Fibroblast of skin of back (primary cell): Measurements from ENCODE around the gene TBXAS1.
"Not testable (repeated sequence)": the region's sequence is repeated elsewhere in the genome, so short reads cannot be mapped to it uniquely, and the experiment has no call there.

Experiments used
- DNase-seq: peaks from one replicate; pipeline ENCODE4 v3.0.0-alpha.2; 2013

TBXAS1 gene

GRCh38 chr7:139893461-139893860 lies 64.4 kb downstream of the TBXAS1 start:
- no peak for DNase-seq

GRCh38 chr7:139893999-139894398 lies 64.9 kb downstream of the TBXAS1 start:
- no peak for DNase-seq

GRCh38 chr7:139895141-139895829 lies 66.2 kb downstream of the TBXAS1 start:
- no peak for DNase-seq

- DNase-seq, result no peak
These were observed 67.2 kb downstream of the TBXAS1 start for GRCh38 chr7:139896288-139896687.

- DNase-seq, result no peak
These were observed 67.8 kb downstream of the TBXAS1 start for GRCh38 chr7:139896831-139897230.

GRCh38 chr7:139897422-139898090 lies 68.5 kb downstream of the TBXAS1 start:
- DNase-seq, result no peak

GRCh38 chr7:139898483-139898882 lies 69.4 kb downstream of the TBXAS1 start:
- DNase-seq, result no peak

GRCh38 chr7:139899328-139899955 lies 70.4 kb downstream of the TBXAS1 start:
- DNase-seq, result no peak

- DNase-seq, result no peak
These were observed 71.3 kb downstream of the TBXAS1 start for GRCh38 chr7:139900326-139900725.

GRCh38 chr7:139901056-139901795 lies 72.2 kb downstream of the TBXAS1 start:
- no peak for DNase-seq

GRCh38 chr7:139901901-139902300 lies 72.8 kb downstream of the TBXAS1 start:
- DNase-seq, result no peak

GRCh38 chr7:139902436-139903102 lies 73.5 kb downstream of the TBXAS1 start:
- DNase-seq, result no peak

GRCh38 chr7:139903103-139903477 lies 74.0 kb downstream of the TBXAS1 start:
- DNase-seq, result not testable (repeated sequence)

GRCh38 chr7:139906879-139907278 lies 77.8 kb downstream of the TBXAS1 start:
- no peak for DNase-seq

- no peak for DNase-seq
These were observed 79.7 kb downstream of the TBXAS1 start for GRCh38 chr7:139908792-139909191.

GRCh38 chr7:139909379-139910050 lies 80.5 kb downstream of the TBXAS1 start:
- peak; percentile 77 for DNase-seq

- DNase-seq, result no peak
These were observed 84.2 kb downstream of the TBXAS1 start for GRCh38 chr7:139913021-139913844.

GRCh38 chr7:139913845-139914135 lies 84.7 kb downstream of the TBXAS1 start:
- DNase-seq, result no peak

GRCh38 chr7:139914306-139915267 lies 85.5 kb downstream of the TBXAS1 start:
- DNase-seq, result peak; percentile 60

GRCh38 chr7:139915268-139915863 lies 86.3 kb downstream of the TBXAS1 start:
- DNase-seq, result peak; percentile 90
